GM10266 (cell line): Measurements from ENCODE around the gene MILR1.

Experiments
- DNase-seq: peaks from one replicate; pipeline ENCODE4 v3.0.0; 2012; ENCODE audit errors: extremely low spot score
- TF ChIP-seq, protein P1 (sequence below): IDR thresholded peaks from 2 replicates; pipeline ENCODE4 v1.5.1; 2012; ENCODE audit warnings: mild to moderate bottlenecking, low read depth; ENCODE audit not compliant: control insufficient read depth, insufficient read depth; ENCODE audit errors: missing control alignments

MILR1 gene

DNA sequence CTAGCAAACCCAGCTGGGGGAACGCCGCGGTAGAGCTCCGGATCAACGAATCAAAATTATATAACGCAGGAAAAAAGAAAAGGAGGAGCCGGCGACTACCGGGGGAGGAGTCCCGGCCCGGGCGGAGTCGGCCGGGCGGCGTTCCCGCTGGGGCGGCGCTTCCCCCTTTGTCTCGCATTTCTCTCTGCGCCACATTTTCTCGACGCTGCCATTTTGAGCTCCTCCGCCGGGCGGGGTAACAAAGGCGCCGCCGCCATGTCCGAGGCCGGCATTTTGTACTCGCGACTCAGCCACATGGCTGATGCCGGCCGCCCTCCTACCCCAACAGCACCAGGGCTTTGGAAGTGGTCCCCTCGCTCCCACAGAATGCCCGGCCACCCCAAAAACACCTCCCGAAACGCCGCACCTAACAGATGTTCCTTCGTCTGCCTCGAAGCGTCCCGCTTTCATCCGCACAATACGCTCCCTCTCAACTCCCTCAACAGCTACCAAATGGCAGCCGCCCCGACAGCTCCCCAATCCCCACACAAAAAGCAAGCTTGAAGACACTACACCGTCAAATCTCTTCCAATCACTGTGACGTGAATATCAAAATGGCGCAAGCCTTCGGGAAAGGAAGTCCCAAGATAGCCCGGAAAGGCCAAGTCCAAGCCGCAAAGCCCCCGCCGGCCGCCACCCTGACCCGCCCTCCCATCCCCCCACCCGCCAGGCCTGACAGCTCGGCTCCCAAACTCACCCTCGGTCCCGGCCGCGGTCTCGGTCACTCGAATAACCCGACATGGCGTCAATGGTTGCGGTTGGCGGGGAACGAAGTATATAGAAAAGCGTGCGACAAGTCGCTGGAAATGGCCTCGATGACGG is 56.7 kb downstream of the MILR1 start:
- DNase-seq: peak; percentile 84
- TF ChIP-seq, protein P1, sequence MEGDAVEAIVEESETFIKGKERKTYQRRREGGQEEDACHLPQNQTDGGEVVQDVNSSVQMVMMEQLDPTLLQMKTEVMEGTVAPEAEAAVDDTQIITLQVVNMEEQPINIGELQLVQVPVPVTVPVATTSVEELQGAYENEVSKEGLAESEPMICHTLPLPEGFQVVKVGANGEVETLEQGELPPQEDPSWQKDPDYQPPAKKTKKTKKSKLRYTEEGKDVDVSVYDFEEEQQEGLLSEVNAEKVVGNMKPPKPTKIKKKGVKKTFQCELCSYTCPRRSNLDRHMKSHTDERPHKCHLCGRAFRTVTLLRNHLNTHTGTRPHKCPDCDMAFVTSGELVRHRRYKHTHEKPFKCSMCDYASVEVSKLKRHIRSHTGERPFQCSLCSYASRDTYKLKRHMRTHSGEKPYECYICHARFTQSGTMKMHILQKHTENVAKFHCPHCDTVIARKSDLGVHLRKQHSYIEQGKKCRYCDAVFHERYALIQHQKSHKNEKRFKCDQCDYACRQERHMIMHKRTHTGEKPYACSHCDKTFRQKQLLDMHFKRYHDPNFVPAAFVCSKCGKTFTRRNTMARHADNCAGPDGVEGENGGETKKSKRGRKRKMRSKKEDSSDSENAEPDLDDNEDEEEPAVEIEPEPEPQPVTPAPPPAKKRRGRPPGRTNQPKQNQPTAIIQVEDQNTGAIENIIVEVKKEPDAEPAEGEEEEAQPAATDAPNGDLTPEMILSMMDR: no peak

DNA sequence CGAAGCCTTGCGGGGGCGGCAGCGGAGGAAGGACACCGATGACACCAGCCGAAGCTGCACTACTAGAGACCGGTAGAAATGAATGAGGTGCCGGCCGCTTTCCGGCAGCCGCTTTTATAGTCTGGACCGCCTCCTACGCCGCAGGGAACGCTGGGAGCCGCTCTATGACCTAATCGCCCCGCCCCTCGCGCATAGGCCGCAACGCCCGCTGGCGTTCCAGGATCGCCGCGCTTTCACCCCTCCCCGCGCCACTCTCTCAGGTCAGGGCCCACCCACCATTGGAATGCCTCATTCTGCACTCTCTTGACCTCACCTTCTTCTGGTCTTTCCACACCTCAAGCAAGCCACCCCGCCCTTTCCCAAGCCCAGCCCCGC is 57.3 kb downstream of the MILR1 start, which contains the start of gene DDX5:
DDX5 (minus strand) TSS at position 89 of the 375 bp plus-strand sequence. CDS start 170 bp downstream, outside the sequence.
- TF ChIP-seq, protein P1: no peak
- DNase-seq: peak; percentile 93

DNA sequence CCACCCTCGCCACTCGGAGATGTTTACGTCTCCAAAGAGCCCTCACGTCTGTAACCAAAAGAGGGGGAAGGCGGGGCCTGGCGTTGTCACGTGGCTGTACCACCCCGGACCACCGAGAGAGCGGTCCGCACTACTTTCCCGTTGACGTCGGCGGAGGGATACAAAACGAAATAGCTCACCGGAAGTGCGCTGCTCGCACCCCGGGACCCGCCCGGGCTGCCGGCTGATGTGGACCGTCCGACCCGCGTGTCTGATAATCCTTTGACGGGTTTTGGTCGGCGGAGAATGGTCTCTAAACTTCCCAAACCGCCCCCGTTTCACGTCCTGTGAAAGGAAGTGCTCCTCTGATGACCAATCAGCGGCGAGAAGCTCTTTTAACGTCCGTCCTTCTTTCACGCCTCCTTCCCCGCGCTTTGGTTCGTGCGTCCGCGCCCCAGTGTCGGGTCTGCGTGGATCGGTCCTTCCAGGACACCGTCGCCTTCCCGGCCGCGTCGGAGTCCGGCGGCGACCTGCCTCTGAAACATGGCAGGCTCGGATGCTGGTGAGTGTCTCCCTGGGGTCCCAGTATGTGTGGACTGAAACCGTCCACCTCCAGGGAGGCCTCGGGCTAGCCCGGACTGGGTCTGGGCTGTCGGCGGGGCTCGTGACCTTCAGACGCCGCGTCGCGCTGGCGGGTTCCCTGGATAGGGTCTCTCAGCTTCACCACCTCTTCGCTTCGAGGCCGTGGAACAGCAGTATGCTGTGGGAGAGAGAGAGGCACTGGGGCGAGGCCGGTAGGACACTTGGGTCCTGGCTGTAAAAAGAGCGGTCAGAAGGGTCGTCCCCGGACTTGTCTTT is 57.9 kb downstream of the MILR1 start, which contains the start of gene CEP95:
CEP95 (plus strand) TSS at position 402 of the 837 bp plus-strand sequence; CDS start at position 523, 121 bp downstream.
- TF ChIP-seq, protein P1: no peak
- peak; percentile 89 for DNase-seq

DNA sequence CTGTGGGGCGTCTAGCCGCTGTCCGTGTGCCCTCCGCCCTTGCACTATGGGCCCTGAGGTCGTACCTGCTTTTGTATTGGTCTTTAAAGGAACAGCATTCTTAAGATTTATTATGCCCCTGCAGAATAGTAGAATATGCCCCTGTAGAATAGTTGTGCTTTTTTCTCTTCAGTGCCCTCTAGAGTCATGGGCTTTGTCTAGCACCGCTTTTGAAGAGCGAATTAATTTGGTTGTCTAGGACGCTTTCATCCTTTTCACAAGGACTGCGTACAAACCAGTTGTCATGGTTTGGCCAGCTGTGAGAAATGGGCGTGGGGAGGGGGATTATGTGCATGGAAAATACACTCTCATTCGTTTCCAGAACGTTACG is 58.5 kb downstream of the MILR1 start:
- TF ChIP-seq, protein P1: peak; percentile 62
- peak; percentile 57 for DNase-seq

DNA sequence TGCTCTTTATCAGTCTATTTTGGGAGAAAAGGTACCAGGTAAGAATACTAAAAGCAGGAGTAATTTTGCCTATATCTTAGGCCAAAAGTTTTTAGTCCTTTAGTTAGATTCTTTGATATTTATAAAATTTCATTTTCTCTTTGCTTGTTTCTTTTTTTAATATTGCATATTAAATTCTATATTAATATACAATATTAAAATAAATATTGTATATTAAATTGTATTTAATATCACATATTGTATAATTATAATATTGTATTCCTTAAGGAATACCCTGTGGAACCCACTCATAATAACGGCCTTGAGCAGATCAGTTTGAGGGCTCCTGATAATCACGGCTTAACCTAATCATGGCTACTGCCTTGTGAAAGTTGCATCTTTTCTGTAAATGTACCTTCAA is 59.8 kb downstream of the MILR1 start:
- TF ChIP-seq, protein P1: no peak
- no peak for DNase-seq

DNA sequence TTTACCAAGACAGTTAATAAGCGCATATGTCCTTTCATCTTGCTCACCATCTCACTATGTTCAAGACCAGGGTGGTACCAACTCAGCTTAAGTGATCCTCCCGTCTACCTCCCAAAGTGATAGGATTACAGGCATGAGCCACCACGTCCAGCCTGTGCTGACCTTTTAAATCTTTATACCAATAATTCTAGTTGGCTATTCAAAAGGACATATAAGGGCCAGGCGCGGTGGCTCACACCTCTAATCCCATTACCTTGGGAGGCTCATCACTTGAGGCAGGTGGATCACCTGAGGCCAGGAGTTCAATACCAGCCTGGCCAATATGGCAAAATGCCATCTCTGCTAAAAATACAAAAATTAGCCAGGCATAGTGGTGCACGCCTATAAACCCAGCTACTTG is 60.3 kb downstream of the MILR1 start:
- TF ChIP-seq, protein P1: no peak
- DNase-seq: no peak

DNA sequence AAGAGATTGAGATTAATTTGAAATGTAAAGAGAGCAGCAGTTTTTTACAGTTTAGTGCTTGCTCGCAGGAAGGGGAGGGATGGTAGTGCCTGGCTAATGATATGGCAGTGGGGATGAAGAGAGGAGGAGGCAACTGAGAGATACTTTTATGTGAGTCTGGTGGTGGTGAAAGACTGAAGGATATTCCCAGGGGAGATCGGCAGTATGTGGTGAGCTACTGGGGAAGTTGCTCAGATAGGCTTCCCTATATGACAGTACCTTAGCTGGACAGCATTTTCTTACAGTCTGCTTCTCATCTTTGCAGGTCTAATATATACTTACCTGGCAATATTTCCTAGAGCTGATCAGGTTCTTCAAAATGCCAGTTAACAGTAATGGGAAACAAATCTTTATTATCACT is 66.5 kb downstream of the MILR1 start:
- DNase-seq: no peak
- TF ChIP-seq, protein P1: no peak
